DOHH2 (cell line): ENCODE data around the gene PPFIBP2.

ENCODE experiments used
- CTCF ChIP-seq: fragments of 200-600 bp; sonication (generic); IDR thresholded peaks from one replicate; pipeline ENCODE4 v1.5.1; 2014; ENCODE audit warnings: antibody characterized with exemption, mild to moderate bottlenecking, low read depth, low read length; ENCODE audit not compliant: poor library complexity, severe bottlenecking
- EZH2phosphoT487 ChIP-seq: fragments of 200-600 bp; sonication (generic); IDR thresholded peaks from 2 replicates; pipeline ENCODE4 v1.6.1; 2017; ENCODE audit warnings: borderline replicate concordance, mild to moderate bottlenecking, antibody characterized with exemption, low read length, moderate library complexity, mixed read lengths

GRCh38 chr11:7516475-7516874 lies 2.7 kb downstream of the PPFIBP2 start:
- TF ChIP-seq CTCF (no peak), EZH2phosphoT487 (no peak)
